GM23338 (cell line): ENCODE data around the gene CRAMP1. TPM values are rescaled to one million over a fixed set of nuclear protein-coding genes. Genes with fewer than 3 reads are reported as not detected.

Source experiments
- ATAC-seq: fragments of 200-7000 bp; cut with Tn5 transposase; 3 replicates; pipeline ENCODE4 v1.9.1; 2020
- DNase-seq: peaks from one replicate; pipeline ENCODE4 v3.0.0-alpha.2; 2015; ENCODE audit warnings: low spot score
- H2AFZ ChIP-seq: fragments of 200-600 bp; sonication (generic); 2 replicates; pipeline ENCODE4 v1.8.0; 2016; ENCODE audit warnings: antibody characterized with exemption, mild to moderate bottlenecking, moderate library complexity
- H3F3A ChIP-seq: fragments of 200-600 bp; sonication (generic); replicated peaks from 2 replicates; pipeline ENCODE4 v1.8.0; 2017; ENCODE audit warnings: antibody characterized with exemption, mixed run types, low read depth
- H3K27ac ChIP-seq: fragments of 200-600 bp; sonication (generic); 2 replicates; pipeline ENCODE4 v1.6.1; 2016; ENCODE audit warnings: low read depth
- H3K27me3 ChIP-seq: fragments of 200-600 bp; sonication (generic); 2 replicates; pipeline ENCODE4 v1.8.0; 2016; ENCODE audit warnings: mild to moderate bottlenecking, mixed run types, moderate library complexity; ENCODE audit not compliant: insufficient read depth
- H3K36me3 ChIP-seq: fragments of 200-600 bp; sonication (generic); 2 replicates; pipeline ENCODE4 v1.8.0; 2016; ENCODE audit warnings: mild to moderate bottlenecking; ENCODE audit not compliant: insufficient read depth
- H3K4me1 ChIP-seq: fragments of 200-600 bp; sonication (generic); 2 replicates; pipeline ENCODE4 v1.8.0; 2016; ENCODE audit warnings: mild to moderate bottlenecking, moderate library complexity; ENCODE audit not compliant: insufficient read depth
- H3K4me2 ChIP-seq: fragments of 200-600 bp; sonication (generic); 2 replicates; pipeline ENCODE4 v1.7.1; 2017; ENCODE audit warnings: mixed run types
- H3K4me3 ChIP-seq: fragments of 200-600 bp; sonication (generic); 2 replicates; pipeline ENCODE4 v1.6.1; 2016; ENCODE audit warnings: mixed run types
- H3K79me2 ChIP-seq: fragments of 200-600 bp; sonication (generic); replicated peaks from 2 replicates; pipeline ENCODE4 v1.8.0; 2017; ENCODE audit warnings: mild to moderate bottlenecking; ENCODE audit not compliant: insufficient read depth
- H3K9me2 ChIP-seq: fragments of 200-600 bp; sonication (generic); 2 replicates; pipeline ENCODE4 v1.8.0; 2017; ENCODE audit not compliant: insufficient read depth
- H4K20me1 ChIP-seq: fragments of 200-600 bp; sonication (generic); replicated peaks from 2 replicates; pipeline ENCODE4 v1.8.0; 2017; ENCODE audit warnings: mild to moderate bottlenecking; ENCODE audit not compliant: insufficient read depth
- H3K27ac Mint-ChIP-seq: 2 replicates; pipeline ENCODE4 v1.8.0; 2020; ENCODE audit warnings: inconsistent platforms, mild to moderate bottlenecking, moderate library complexity, mixed read lengths
- H3K27me3 Mint-ChIP-seq: 3 replicates; pipeline ENCODE4 v1.8.0; 2022; ENCODE audit warnings: low read depth, mild to moderate bottlenecking, moderate library complexity, mixed read lengths, inconsistent platforms; ENCODE audit not compliant: insufficient read depth, poor library complexity
- H3K36me3 Mint-ChIP-seq: 3 replicates; pipeline ENCODE4 v1.8.0; 2021; ENCODE audit warnings: low read depth, mild to moderate bottlenecking, inconsistent platforms, moderate library complexity, mixed read lengths
- H3K4me1 Mint-ChIP-seq: 3 replicates; pipeline ENCODE4 v1.8.0; 2020; ENCODE audit warnings: mild to moderate bottlenecking, inconsistent platforms, mixed read lengths
- H3K4me3 Mint-ChIP-seq: 3 replicates; pipeline ENCODE4 v1.8.0; 2021; ENCODE audit warnings: moderate library complexity, mild to moderate bottlenecking, inconsistent platforms, mixed read lengths
- H3K9me3 Mint-ChIP-seq: 3 replicates; pipeline ENCODE4 v1.8.0; 2020; ENCODE audit warnings: moderate library complexity, mild to moderate bottlenecking, inconsistent platforms, mixed read lengths
- CREB1 ChIP-seq: fragments of 250-450 bp; sonication (Bioruptor Pico); IDR thresholded peaks from 2 replicates; pipeline ENCODE4 v1.5.0; 2020; ENCODE audit warnings: low read depth, mild to moderate bottlenecking, moderate library complexity
- ETS1 ChIP-seq: IDR thresholded peaks from 2 replicates; pipeline ENCODE4 v1.6.1; 2016; ENCODE audit warnings: antibody characterized with exemption
- EZH2 ChIP-seq: fragments of 200-600 bp; sonication (generic); IDR thresholded peaks from one replicate; pipeline ENCODE4 v1.8.0; 2017; ENCODE audit warnings: antibody characterized with exemption, mild to moderate bottlenecking, low read depth; ENCODE audit not compliant: unreplicated experiment
- EZH2phosphoT487 ChIP-seq: fragments of 200-600 bp; sonication (generic); IDR thresholded peaks from one replicate; pipeline ENCODE4 v1.8.1; 2018; ENCODE audit warnings: antibody characterized with exemption; ENCODE audit not compliant: unreplicated experiment
- JUNB ChIP-seq: IDR thresholded peaks from one replicate; pipeline ENCODE4 v1.6.1; 2016; ENCODE audit warnings: antibody characterized with exemption; ENCODE audit not compliant: unreplicated experiment
- NANOG ChIP-seq: IDR thresholded peaks from 2 replicates; pipeline ENCODE4 v1.6.1; 2016; ENCODE audit warnings: antibody characterized with exemption, borderline replicate concordance
- POLR2AphosphoS5 ChIP-seq: IDR thresholded peaks from 2 replicates; pipeline ENCODE4 v1.6.1; 2016; ENCODE audit warnings: antibody characterized with exemption, low read depth
- STAT1 ChIP-seq: IDR thresholded peaks from one replicate; pipeline ENCODE4 v1.6.1; 2016; ENCODE audit warnings: antibody characterized with exemption; ENCODE audit not compliant: unreplicated experiment
- ZNF114 ChIP-seq: fragments of 250-450 bp; sonication (Bioruptor Pico); IDR thresholded peaks from 2 replicates; pipeline ENCODE4 v1.5.0; 2020; ENCODE audit warnings: mild to moderate bottlenecking, moderate library complexity
- ZNF331 ChIP-seq: fragments of 250-450 bp; sonication (Bioruptor Pico); IDR thresholded peaks from 2 replicates; pipeline ENCODE4 v1.5.0; 2020; ENCODE audit warnings: low read depth, mild to moderate bottlenecking, moderate library complexity
- polyA plus RNA-seq: library from polyadenylated mRNA; unstranded; fragments of >200 nt; fragmentation: Nextera tagmentation; extraction: Ambion mirVana; gene quantifications from 2 replicates; pipeline ENCODE4 v1.2.1, GENCODE V29; 2016
- total RNA-seq: library from RNA; depleted of rRNA; stranded (reverse); fragments of >200 nt; shearing (Covaris generic); gene quantifications from 2 replicates; pipeline ENCODE4 v1.2.3, GENCODE V29; 2014
- TF ChIP-seq, protein P1 (sequence below), 2 experiments: fragments of 200-600 bp in 1 of 2; sonication (generic) in 1 of 2; conservative IDR thresholded peaks; 2 replicates each; pipeline versions ENCODE4 v1.5.1 to v1.6.1; 2016 to 2017; ENCODE audit warnings: antibody characterized with exemption in 2 of 2, low read depth in 2 of 2, mild to moderate bottlenecking in 2 of 2, moderate library complexity in 1 of 2
- TF ChIP-seq, protein P2 (sequence below): fragments of 250-450 bp; sonication (Bioruptor Pico); IDR thresholded peaks from 2 replicates; pipeline ENCODE4 v1.5.0; 2020; ENCODE audit warnings: mild to moderate bottlenecking, moderate library complexity
- TF ChIP-seq, protein P3 (sequence below): IDR thresholded peaks from one replicate; pipeline ENCODE4 v1.6.1; 2018; ENCODE audit warnings: antibody characterized with exemption; ENCODE audit not compliant: unreplicated experiment

The CRAMP1 gene
- total and polyA plus RNA-seq, 2 experiments from 2014 or later = 3.4 to 16.7 TPM

DNA sequence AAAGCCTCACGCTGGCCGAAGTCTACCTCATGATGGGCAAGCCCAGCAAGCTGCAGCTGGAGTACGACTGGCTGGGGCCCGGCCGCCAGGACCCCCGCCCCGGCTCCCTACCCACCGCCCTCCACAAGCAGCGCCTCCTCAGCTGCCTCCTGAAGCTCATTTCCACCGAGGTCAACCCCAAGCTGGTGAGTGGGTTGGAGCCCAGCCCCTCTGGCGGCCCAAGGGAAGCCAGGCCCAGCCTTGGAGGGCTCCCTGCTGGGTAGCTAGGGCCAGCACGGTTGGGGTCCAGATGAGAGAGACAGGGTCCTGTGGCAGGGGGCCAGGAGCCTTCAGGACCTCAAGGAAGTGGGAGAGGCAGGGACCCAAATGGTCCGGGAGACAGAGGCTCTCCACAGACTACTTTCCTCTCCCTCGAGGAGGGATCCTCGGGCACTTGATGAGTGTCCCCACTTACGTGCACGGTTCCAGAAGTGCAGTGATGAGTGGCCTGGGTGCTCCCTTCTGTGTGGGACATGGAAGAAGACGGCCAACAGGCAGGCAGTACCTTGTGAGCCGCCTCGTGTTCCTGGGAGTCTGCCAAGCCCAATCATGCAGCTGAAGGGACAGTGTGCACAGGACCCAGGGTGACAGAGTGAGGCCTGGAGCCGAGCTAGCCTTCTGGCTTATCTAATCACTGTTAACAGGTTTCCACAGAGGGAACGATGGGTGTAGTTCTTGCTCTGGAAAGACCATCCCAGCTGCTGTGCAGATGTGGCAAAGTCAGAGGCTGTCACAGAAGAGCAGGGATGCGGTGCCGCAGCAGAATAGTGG is 44.9 kb downstream of the CRAMP1 start:
- Histone ChIP-seq H3K4me1 (no peaks in the 10 kb centered on the region), H3K27me3 (no peaks in the 10 kb centered on the region), H3K4me3 (no peak overlapping the region), H3F3A (no peaks in the 10 kb centered on the region), H3K27ac (no peak overlapping the region), H3K4me2 (no peak overlapping the region), H3K36me3 (peaks cover 3% of the 10 kb centered on the region; the same call in 1 of the 2 replicates), H3K79me2 (no peaks in the 10 kb centered on the region), H2AFZ (no peak overlapping the region), H3K9me2 (no peaks in the 10 kb centered on the region), H4K20me1 (no peaks in the 10 kb centered on the region; the same call in none of the 2 replicates)
- Mint-ChIP-seq H3K9me3 (no peaks in the 10 kb centered on the region; the same call in 2 of the 3 replicates), H3K4me1 (no peaks in the 10 kb centered on the region), H3K4me3 (no peak overlapping the region), H3K27ac (no peak overlapping the region), H3K36me3 (peaks cover 40% of the 10 kb centered on the region), H3K27me3 (peaks cover 13% of the 10 kb centered on the region)
- DNase-seq (no peak), ATAC-seq (no peak)
- no peak for TF ChIP-seq NANOG
- TF ChIP-seq, protein P1, sequence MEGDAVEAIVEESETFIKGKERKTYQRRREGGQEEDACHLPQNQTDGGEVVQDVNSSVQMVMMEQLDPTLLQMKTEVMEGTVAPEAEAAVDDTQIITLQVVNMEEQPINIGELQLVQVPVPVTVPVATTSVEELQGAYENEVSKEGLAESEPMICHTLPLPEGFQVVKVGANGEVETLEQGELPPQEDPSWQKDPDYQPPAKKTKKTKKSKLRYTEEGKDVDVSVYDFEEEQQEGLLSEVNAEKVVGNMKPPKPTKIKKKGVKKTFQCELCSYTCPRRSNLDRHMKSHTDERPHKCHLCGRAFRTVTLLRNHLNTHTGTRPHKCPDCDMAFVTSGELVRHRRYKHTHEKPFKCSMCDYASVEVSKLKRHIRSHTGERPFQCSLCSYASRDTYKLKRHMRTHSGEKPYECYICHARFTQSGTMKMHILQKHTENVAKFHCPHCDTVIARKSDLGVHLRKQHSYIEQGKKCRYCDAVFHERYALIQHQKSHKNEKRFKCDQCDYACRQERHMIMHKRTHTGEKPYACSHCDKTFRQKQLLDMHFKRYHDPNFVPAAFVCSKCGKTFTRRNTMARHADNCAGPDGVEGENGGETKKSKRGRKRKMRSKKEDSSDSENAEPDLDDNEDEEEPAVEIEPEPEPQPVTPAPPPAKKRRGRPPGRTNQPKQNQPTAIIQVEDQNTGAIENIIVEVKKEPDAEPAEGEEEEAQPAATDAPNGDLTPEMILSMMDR (conservative IDR thresholded peaks at IDR 0.05; ENCODE audit: low read depth in 2 of 2) = no peak
- TF ChIP-seq, protein P2, sequence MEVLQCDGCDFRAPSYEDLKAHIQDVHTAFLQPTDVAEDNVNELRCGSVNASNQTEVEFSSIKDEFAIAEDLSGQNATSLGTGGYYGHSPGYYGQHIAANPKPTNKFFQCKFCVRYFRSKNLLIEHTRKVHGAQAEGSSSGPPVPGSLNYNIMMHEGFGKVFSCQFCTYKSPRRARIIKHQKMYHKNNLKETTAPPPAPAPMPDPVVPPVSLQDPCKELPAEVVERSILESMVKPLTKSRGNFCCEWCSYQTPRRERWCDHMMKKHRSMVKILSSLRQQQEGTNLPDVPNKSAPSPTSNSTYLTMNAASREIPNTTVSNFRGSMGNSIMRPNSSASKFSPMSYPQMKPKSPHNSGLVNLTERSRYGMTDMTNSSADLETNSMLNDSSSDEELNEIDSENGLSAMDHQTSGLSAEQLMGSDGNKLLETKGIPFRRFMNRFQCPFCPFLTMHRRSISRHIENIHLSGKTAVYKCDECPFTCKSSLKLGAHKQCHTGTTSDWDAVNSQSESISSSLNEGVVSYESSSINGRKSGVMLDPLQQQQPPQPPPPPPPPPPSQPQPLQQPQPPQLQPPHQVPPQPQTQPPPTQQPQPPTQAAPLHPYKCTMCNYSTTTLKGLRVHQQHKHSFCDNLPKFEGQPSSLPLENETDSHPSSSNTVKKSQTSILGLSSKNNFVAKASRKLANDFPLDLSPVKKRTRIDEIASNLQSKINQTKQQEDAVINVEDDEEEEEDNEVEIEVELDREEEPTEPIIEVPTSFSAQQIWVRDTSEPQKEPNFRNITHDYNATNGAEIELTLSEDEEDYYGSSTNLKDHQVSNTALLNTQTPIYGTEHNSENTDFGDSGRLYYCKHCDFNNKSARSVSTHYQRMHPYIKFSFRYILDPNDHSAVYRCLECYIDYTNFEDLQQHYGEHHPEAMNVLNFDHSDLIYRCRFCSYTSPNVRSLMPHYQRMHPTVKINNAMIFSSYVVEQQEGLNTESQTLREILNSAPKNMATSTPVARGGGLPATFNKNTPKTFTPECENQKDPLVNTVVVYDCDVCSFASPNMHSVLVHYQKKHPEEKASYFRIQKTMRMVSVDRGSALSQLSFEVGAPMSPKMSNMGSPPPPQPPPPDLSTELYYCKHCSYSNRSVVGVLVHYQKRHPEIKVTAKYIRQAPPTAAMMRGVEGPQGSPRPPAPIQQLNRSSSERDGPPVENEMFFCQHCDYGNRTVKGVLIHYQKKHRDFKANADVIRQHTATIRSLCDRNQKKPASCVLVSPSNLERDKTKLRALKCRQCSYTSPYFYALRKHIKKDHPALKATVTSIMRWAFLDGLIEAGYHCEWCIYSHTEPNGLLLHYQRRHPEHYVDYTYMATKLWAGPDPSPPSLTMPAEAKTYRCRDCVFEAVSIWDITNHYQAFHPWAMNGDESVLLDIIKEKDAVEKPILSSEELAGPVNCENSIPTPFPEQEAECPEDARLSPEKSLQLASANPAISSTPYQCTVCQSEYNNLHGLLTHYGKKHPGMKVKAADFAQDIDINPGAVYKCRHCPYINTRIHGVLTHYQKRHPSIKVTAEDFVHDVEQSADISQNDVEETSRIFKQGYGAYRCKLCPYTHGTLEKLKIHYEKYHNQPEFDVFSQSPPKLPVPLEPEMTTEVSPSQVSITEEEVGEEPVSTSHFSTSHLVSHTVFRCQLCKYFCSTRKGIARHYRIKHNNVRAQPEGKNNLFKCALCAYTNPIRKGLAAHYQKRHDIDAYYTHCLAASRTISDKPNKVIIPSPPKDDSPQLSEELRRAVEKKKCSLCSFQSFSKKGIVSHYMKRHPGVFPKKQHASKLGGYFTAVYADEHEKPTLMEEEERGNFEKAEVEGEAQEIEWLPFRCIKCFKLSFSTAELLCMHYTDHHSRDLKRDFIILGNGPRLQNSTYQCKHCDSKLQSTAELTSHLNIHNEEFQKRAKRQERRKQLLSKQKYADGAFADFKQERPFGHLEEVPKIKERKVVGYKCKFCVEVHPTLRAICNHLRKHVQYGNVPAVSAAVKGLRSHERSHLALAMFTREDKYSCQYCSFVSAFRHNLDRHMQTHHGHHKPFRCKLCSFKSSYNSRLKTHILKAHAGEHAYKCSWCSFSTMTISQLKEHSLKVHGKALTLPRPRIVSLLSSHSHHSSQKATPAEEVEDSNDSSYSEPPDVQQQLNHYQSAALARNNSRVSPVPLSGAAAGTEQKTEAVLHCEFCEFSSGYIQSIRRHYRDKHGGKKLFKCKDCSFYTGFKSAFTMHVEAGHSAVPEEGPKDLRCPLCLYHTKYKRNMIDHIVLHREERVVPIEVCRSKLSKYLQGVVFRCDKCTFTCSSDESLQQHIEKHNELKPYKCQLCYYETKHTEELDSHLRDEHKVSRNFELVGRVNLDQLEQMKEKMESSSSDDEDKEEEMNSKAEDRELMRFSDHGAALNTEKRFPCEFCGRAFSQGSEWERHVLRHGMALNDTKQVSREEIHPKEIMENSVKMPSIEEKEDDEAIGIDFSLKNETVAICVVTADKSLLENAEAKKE (CRISPR knock-in tag) = no peak
- TF ChIP-seq EZH2 = no peak
- TF ChIP-seq STAT1 = no peak
- TF ChIP-seq ETS1 = no peak
- no peak for TF ChIP-seq JUNB
- TF ChIP-seq CREB1 (CRISPR knock-in tag) = no peak
- TF ChIP-seq ZNF114 (CRISPR knock-in tag) = no peak
- TF ChIP-seq, protein P3, sequence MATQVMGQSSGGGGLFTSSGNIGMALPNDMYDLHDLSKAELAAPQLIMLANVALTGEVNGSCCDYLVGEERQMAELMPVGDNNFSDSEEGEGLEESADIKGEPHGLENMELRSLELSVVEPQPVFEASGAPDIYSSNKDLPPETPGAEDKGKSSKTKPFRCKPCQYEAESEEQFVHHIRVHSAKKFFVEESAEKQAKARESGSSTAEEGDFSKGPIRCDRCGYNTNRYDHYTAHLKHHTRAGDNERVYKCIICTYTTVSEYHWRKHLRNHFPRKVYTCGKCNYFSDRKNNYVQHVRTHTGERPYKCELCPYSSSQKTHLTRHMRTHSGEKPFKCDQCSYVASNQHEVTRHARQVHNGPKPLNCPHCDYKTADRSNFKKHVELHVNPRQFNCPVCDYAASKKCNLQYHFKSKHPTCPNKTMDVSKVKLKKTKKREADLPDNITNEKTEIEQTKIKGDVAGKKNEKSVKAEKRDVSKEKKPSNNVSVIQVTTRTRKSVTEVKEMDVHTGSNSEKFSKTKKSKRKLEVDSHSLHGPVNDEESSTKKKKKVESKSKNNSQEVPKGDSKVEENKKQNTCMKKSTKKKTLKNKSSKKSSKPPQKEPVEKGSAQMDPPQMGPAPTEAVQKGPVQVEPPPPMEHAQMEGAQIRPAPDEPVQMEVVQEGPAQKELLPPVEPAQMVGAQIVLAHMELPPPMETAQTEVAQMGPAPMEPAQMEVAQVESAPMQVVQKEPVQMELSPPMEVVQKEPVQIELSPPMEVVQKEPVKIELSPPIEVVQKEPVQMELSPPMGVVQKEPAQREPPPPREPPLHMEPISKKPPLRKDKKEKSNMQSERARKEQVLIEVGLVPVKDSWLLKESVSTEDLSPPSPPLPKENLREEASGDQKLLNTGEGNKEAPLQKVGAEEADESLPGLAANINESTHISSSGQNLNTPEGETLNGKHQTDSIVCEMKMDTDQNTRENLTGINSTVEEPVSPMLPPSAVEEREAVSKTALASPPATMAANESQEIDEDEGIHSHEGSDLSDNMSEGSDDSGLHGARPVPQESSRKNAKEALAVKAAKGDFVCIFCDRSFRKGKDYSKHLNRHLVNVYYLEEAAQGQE = no peak
- no peak for TF ChIP-seq POLR2AphosphoS5
- no peak for TF ChIP-seq ZNF331 (CRISPR knock-in tag)
- TF ChIP-seq EZH2phosphoT487 = no peak
